SK-N-SH (cell line): ENCODE data around the gene ACSL3. TPM values are rescaled to one million over a fixed set of nuclear protein-coding genes. Genes with fewer than 3 reads are reported as not detected.

ENCODE experiments used
- ELF1 ChIP-seq: IDR thresholded peaks from 2 replicates; pipeline ENCODE4 v1.4.0; 2012
- EP300 ChIP-seq, 2 experiments: IDR thresholded peaks; 2 replicates each; pipeline versions ENCODE4 v1.4.0 to v1.6.1; 2012; ENCODE audit warnings: borderline replicate concordance in 1 of 2, low read depth in 1 of 2, low read length in 1 of 2
- FOXM1 ChIP-seq: IDR thresholded peaks from 2 replicates; pipeline ENCODE4 v1.4.0; 2012; ENCODE audit warnings: low read depth, mild to moderate bottlenecking
- GATA2 ChIP-seq: sonication (generic); formaldehyde crosslinking; IDR thresholded peaks from 2 replicates; pipeline ENCODE4 v1.5.0; 2020; ENCODE audit warnings: mild to moderate bottlenecking, missing genetic modification reagents
- IRF3 ChIP-seq: fragments of 150-350 bp; IDR thresholded peaks from 2 replicates; pipeline ENCODE4 v1.6.1; 2016; ENCODE audit warnings: mild to moderate bottlenecking, low read depth, low read length
- JUND ChIP-seq: IDR thresholded peaks from 2 replicates; pipeline ENCODE4 v1.4.0; 2012
- MEF2A ChIP-seq: IDR thresholded peaks from 2 replicates; pipeline ENCODE4 v1.4.0; 2012; ENCODE audit warnings: low read depth, borderline replicate concordance
- MXI1 ChIP-seq: IDR thresholded peaks from 2 replicates; pipeline ENCODE4 v1.6.1; 2012; ENCODE audit warnings: mild to moderate bottlenecking, low read depth, low read length, improper control_type of control experiment
- NFIC ChIP-seq: IDR thresholded peaks from 2 replicates; pipeline ENCODE4 v1.4.0; 2012; ENCODE audit warnings: borderline replicate concordance
- POLR2AphosphoS5 ChIP-seq: IDR thresholded peaks from 2 replicates; pipeline ENCODE4 v1.6.1; 2012; ENCODE audit warnings: low read depth, low read length
- RCOR1 ChIP-seq: fragments of 150-350 bp; IDR thresholded peaks from 2 replicates; pipeline ENCODE4 v1.6.1; 2017; ENCODE audit warnings: antibody characterized with exemption, low read length
- REST ChIP-seq: IDR thresholded peaks from 2 replicates; pipeline ENCODE4 v1.6.1; 2012; ENCODE audit warnings: mild to moderate bottlenecking, low read depth, low read length, moderate library complexity
- SIN3A ChIP-seq: IDR thresholded peaks from 2 replicates; pipeline ENCODE4 v1.6.1; 2012; ENCODE audit warnings: low read depth, mild to moderate bottlenecking, low read length, moderate library complexity, borderline replicate concordance
- SMC3 ChIP-seq: IDR thresholded peaks from 2 replicates; pipeline ENCODE4 v1.6.1; 2012; ENCODE audit warnings: low read depth, low read length, improper control_type of control experiment
- TCF12 ChIP-seq: IDR thresholded peaks from 2 replicates; pipeline ENCODE4 v1.4.0; 2012
- TEAD4 ChIP-seq: IDR thresholded peaks from 2 replicates; pipeline ENCODE4 v1.4.0; 2012; ENCODE audit warnings: mild to moderate bottlenecking, borderline replicate concordance; ENCODE audit not compliant: insufficient read depth
- USF1 ChIP-seq: IDR thresholded peaks from 2 replicates; pipeline ENCODE4 v1.4.0; 2012; ENCODE audit warnings: low read depth, borderline replicate concordance
- USF2 ChIP-seq: fragments of 150-350 bp; IDR thresholded peaks from 2 replicates; pipeline ENCODE4 v1.6.1; 2017; ENCODE audit warnings: antibody characterized with exemption, low read length, low read depth, borderline replicate concordance
- ZBTB33 ChIP-seq: IDR thresholded peaks from 2 replicates; pipeline ENCODE4 v1.4.0; 2012; ENCODE audit warnings: low read depth, borderline replicate concordance
- polyA plus RNA-seq, 3 experiments: library from polyadenylated mRNA; depleted of rRNA; stranded (reverse); fragments of >200 nt; gene quantifications; 2 replicates each; pipeline ENCODE4 v1.2.3, GENCODE V29; 2012

The ACSL3 gene
- polyA plus RNA-seq, 1 of the 3 experiments (the other 2 are of a cell fraction): 15.7 TPM

DNA sequence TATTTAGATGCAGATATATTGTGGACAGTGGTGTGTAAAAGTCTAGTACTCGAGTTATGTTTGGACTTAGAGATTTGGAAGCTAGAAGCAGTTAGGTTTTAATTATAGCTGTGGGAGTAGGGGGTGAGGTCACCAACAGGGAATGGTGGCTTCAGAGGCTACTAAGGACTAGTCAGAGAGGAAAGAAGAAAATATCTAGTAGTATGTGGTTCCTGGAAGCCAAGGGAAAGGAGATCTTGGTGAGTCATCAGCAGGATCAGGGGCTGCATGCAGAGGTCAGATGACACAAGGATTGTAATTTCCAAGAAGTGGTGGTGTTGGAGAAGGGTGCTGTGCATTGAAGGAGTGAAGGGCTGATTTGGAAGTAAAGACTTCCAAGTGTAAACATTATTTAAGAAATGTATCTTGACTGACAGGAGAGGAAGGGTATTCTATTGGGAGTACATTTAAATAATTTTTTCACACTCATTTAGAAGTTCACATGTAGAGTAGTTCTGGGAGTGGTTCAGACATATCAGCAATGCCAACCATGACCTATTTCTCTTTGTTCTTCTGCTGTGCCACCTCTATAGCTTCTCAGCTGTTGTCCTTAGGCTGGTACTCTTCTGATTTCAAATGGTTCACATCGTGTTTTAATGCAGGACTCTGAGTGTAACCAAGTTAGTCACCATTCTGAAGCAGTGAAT is 59.1 kb downstream of the ACSL3 start (continued):
- TF ChIP-seq SMC3 (no peak), NFIC (peak; percentile 51), JUND (peak; percentile 85), USF2 (no peak), RCOR1 (no peak), ZBTB33 (no peak), REST (0 out of 2 replicates have a peak, but pooled peaks have one; percentile 25), IRF3 (no peak), ELF1 (no peak), MEF2A (0 out of 2 replicates have a peak, but pooled peaks have one; percentile 17), EP300 (IDR thresholded peaks at IDR 0.05; ENCODE audit: borderline replicate concordance in 1 of 2, low read depth in 1 of 2, low read length in 1 of 2) (peak in 1 of 2 experiments; percentile 58; a peak in 1 of 4 replicates), FOXM1 (no peak), USF1 (peak; percentile 53; the same call in 1 of the 2 replicates), POLR2AphosphoS5 (no peak; the same call in 1 of the 2 replicates), MXI1 (no peak), TEAD4 (no peak; the same call in 1 of the 2 replicates), SIN3A (no peak; the same call in 1 of the 2 replicates), GATA2 (CRISPR knock-in tag) (no peak), TCF12 (peak; percentile 70)
- TF ChIP-seq, all 33 proteins: peak for 11
